ENCODE data around the gene CD28.
"Not testable (repeated sequence)": the region's sequence is repeated elsewhere in the genome, so short reads cannot be mapped to it uniquely, and the experiment has no call there.

CD28 gene

DNA sequence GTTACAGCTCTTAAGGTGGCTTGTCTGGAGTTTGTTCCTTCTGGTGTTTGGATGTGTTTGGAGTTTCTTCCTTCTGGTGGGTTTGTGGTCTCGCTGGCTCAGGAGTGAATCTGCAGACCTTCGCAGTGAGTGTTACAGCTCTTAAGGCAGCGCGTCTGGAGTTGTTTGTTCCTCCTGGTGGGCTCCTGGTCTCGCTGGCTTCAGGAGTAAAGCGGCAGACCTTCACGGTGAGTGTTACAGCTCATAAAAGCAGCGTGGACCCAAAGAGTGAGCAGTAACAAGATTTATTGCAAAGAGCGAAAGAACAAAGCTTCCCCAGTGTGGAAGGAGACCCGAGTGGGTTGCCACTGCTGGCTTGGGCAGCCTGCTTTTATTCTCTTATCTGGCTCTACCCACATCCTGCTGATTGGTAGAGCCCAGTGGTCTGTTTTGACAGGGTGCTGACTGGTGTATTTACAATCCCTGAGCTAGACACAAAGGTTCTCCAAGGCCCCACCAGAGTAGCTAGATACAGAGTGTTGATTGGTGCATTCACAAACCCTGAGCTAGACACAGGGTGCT, 78.4 kb downstream of the CD28 start:
- DNase-seq (ENCODE audit: low spot score) = not testable (repeated sequence)

DNA sequence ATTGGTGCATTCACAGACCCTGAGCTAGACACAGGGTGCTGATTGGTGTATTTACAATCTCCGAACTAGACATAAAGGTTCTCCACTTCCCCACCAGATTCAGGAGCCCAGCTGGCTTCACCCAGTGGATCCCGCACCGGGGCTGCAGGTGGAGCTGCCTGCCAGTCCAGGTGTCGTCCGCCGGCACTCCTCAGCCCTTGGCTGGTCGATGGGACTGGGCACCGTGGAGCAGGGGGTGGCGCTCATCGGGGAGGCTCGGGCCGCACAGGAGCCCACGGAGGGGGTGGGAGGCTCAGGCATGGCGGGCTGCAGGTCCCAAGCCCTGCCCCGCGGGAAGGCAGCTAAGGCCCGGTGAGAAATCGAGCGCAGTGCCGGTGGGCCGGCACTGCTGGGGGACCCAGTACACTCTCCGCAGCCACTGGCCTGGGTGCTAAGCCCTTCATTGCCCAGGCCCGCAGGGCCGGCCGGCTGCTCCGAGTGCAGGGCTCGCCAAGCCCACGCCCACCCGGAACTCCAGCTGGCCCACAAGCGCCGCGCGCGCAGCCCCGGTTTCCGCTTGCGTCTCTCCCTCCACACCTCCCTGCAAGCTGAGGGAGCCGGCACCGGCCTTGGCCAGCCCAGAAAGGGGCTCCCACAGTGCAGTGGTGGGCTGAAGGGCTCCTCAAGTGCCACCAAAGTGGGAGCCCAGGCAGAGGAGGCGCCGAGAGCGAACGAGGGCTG, 79.1 kb downstream of the CD28 start:
- DNase-seq (ENCODE audit: low spot score) = not testable (repeated sequence)

DNA sequence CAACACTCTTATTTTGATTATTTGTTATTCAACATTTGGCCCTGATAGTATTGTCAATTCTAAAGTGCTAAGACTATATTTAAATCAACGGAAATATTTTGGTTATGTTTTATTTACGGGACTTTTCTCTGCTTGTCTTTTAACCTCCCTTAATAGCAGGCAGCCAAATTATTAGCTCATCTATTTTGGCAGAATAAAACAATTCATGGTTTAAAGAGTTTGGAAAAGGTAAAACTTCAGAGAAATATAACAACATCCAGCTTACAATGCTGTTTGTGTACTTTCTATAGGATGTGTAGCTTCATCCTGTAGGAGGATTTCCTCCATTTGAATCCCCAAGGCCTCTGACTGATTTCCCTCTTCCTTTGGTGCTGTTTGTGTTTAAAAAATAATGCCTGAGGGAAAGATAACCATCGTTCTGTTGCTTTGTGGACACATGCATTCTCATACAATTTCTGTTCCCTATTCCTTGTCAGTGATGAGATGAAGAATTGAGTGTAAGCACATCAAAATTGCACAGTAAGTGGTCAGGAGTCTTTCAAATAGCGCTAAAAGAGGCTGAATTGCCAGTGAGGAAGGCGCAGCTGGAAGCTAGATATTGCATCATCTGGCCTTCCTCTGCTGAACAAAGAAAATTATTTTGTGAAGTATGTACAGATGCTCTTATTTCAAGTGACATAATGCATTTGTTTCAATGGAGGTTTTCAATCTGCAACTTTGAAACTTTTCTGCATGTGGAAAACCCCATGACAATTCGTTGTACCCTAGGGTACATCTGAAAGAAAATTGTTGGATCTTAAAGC, 80.3 kb downstream of the CD28 start:
- DNase-seq (ENCODE audit: low spot score) = peak; percentile 57

DNA sequence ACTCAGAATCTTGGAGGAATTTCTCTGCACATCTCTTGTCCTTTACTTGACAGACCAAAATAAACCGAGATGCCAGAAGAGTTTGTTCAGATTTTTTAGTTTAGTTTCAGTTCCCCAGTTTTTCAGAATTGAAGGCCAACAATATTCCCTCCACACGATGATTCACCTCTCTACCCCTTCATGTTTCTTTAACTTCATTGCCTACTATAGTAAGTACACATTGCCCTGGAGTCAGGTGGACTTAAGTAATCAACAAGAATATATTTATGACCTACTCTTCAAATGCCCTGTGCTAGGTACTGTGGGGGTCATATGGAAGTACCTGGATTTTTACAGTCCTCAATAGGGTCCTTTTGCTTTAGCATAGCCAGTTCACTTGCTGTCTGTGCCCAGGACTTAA, 81.5 kb downstream of the CD28 start:
- no peak for DNase-seq (ENCODE audit: low spot score)

Data from GM03348 (cell line).